ENCODE results near the gene KCNB1. TPM values are rescaled to one million over a fixed set of nuclear protein-coding genes. Genes with fewer than 3 reads are reported as not detected.

KCNB1 gene
- polyA plus RNA-seq, 1 donor, result 2.4 TPM

DNA sequence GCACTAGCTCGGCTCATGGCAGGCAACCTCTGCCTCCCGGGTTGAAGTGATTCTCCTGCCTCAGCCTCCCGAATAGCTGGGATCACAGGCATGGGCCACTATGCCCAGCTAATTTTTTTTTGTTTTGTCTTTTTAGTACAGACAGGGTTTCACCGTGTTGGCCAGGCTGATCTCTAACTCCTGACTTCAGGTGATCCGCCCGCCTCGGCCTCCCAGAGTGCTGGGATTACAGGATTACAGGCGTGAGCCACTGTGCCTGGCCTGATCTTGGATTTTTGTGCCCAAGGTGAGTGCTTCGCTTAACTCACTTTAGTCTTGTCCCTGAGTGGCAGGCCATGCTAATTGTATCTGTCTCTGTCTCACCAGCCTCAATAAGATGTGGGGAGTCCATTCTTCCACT, 78.6 kb downstream of the KCNB1 start:
- no peaks in the 10 kb centered on the region for H3K36me3 ChIP-seq (ENCODE audit: control insufficient read depth, insufficient read depth, low read length)
- no peak overlapping the region for H3K4me3 ChIP-seq (ENCODE audit: low read length)
- WGBS (ENCODE audit: insufficient coverage, low lambda C conversion rate), result no CpG with 5 or more reads among the region's 9 CpGs
- no peak overlapping the region for H3K27ac ChIP-seq (ENCODE audit: low read length)
- no peaks in the 10 kb centered on the region for H3K9me3 ChIP-seq (ENCODE audit: control insufficient read depth, low read depth, low read length)
- H3K4me1 ChIP-seq (ENCODE audit: control insufficient read depth, insufficient read depth, low read length), result no peaks in the 10 kb centered on the region
- DNase-seq, result no peak
- H3K27me3 ChIP-seq (ENCODE audit: control insufficient read depth, insufficient read depth, low read length), result no peaks in the 10 kb centered on the region

DNA sequence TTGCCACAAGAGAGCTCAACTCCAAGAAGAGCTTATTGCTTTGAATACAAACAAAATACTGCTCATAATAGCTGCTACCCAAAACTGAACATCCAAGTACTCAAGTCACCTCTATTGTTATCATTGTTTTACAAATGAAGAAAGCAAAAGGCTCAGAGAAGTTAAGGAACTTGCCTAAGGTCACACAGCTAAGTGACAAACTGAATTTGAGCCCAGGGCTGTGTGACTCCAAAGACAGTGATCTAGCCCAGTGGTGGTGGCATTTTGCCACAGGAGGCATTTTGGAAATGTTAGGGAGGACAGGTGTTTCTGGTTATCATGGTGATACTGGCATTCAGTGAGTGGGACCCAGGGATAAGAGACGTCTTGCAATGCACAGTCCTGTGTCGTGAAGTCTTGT, 79.5 kb downstream of the KCNB1 start:
- no CpG with 5 or more reads among the region's 2 CpGs for WGBS (ENCODE audit: insufficient coverage, low lambda C conversion rate)
- H3K4me1 ChIP-seq (ENCODE audit: control insufficient read depth, insufficient read depth, low read length), result no peaks in the 10 kb centered on the region
- H3K4me3 ChIP-seq (ENCODE audit: low read length), result no peak overlapping the region
- H3K36me3 ChIP-seq (ENCODE audit: control insufficient read depth, insufficient read depth, low read length), result no peaks in the 10 kb centered on the region
- H3K9me3 ChIP-seq (ENCODE audit: control insufficient read depth, low read depth, low read length), result no peaks in the 10 kb centered on the region
- no peak for DNase-seq
- no peak overlapping the region for H3K27ac ChIP-seq (ENCODE audit: low read length)
- H3K27me3 ChIP-seq (ENCODE audit: control insufficient read depth, insufficient read depth, low read length), result no peaks in the 10 kb centered on the region

DNA sequence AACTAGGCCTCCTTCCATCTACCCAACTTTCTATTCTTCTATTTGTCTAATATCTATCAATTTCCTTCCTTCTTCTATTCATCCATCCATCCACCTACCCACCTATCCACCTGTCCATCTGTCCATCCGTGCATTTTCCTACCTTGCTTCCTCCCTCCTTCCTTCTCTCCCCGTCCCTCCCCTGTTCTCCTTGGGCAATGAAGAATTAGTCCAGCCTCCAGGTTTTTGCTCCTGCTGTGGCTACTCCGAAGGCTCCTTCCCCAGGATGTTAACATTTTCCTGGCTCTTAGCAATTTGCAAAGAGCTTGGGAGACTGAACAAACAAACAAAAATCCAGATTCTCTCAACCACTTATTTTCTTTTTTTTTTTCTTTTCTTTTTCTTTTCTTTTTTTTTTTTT, 81.6 kb downstream of the KCNB1 start:
- peak in 1 of 2 donors; percentile 18 for DNase-seq
- WGBS (ENCODE audit: insufficient coverage, low lambda C conversion rate), result 0% methylated on average over 1 of the region's 3 CpGs
- H3K27ac ChIP-seq (ENCODE audit: low read length), result peak overlapping the region; percentile 28

DNA sequence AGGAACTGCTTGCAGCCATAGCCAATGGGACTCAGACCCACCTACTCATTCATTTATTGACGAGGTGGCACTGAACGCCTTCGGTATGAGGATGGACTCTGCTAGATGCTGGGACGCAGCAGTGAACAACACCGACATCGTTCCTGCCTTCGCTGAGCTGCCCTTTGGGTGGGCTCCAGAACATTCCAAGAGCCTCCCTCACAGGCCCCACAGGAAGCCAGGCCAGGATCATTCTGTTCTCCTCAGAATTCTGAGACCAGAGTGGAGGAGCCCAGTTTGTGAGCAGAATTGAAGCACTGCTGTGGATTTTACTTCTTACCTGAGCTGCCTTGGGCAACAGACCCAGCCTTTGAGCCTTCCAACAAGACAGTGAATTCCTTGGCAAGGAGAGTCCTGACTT, 82.1 kb downstream of the KCNB1 start:
- no peak for DNase-seq
- no peaks in the 10 kb centered on the region for H3K4me1 ChIP-seq (ENCODE audit: control insufficient read depth, insufficient read depth, low read length)
- no peak overlapping the region for H3K4me3 ChIP-seq (ENCODE audit: low read length)
- no CpG with 5 or more reads among the region's 7 CpGs for WGBS (ENCODE audit: insufficient coverage, low lambda C conversion rate)
- no peaks in the 10 kb centered on the region for H3K36me3 ChIP-seq (ENCODE audit: control insufficient read depth, insufficient read depth, low read length)
- H3K27ac ChIP-seq (ENCODE audit: low read length), result peak overlapping the region; percentile 28
- H3K9me3 ChIP-seq (ENCODE audit: control insufficient read depth, low read depth, low read length), result no peaks in the 10 kb centered on the region
- no peaks in the 10 kb centered on the region for H3K27me3 ChIP-seq (ENCODE audit: control insufficient read depth, insufficient read depth, low read length)

More for the DNA sequence above, 81.6 kb downstream of the KCNB1 start:
- Histone ChIP-seq H3K36me3 (ENCODE audit: control insufficient read depth, insufficient read depth, low read length) (no peaks in the 10 kb centered on the region), H3K27me3 (ENCODE audit: control insufficient read depth, insufficient read depth, low read length) (no peaks in the 10 kb centered on the region), H3K4me3 (ENCODE audit: low read length) (no peak overlapping the region), H3K9me3 (ENCODE audit: control insufficient read depth, low read depth, low read length) (no peaks in the 10 kb centered on the region), H3K4me1 (ENCODE audit: control insufficient read depth, insufficient read depth, low read length) (no peaks in the 10 kb centered on the region)

DNA sequence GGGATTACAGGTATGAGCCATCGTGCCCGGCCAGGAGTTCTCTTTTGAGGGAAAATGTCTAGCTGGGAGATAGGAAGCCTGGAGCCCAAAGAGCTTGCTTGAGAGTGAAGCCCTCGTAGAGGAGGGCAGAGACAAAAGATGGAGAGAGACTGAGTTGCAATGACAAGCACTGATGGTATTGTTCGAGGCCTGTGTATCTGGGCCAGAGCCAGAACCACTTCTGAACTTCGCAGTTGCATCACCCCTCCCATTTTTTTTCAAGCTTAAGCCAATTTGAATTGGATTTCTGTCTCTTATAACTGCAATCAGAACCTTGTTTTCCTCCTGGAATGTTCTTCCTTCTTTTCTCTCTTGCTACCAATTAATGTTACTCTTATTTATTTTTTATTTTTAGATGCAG, 83.1 kb downstream of the KCNB1 start:
- H3K27me3 ChIP-seq (ENCODE audit: control insufficient read depth, insufficient read depth, low read length), result no peaks in the 10 kb centered on the region
- DNase-seq, result no peak
- H3K4me1 ChIP-seq (ENCODE audit: control insufficient read depth, insufficient read depth, low read length), result no peaks in the 10 kb centered on the region
- 80% methylated on average over 3 of the region's 5 CpGs for WGBS (ENCODE audit: insufficient coverage, low lambda C conversion rate)
- H3K36me3 ChIP-seq (ENCODE audit: control insufficient read depth, insufficient read depth, low read length), result no peaks in the 10 kb centered on the region
- no peak overlapping the region for H3K4me3 ChIP-seq (ENCODE audit: low read length)
- no peaks in the 10 kb centered on the region for H3K9me3 ChIP-seq (ENCODE audit: control insufficient read depth, low read depth, low read length)
- no peak overlapping the region for H3K27ac ChIP-seq (ENCODE audit: low read length)

DNA sequence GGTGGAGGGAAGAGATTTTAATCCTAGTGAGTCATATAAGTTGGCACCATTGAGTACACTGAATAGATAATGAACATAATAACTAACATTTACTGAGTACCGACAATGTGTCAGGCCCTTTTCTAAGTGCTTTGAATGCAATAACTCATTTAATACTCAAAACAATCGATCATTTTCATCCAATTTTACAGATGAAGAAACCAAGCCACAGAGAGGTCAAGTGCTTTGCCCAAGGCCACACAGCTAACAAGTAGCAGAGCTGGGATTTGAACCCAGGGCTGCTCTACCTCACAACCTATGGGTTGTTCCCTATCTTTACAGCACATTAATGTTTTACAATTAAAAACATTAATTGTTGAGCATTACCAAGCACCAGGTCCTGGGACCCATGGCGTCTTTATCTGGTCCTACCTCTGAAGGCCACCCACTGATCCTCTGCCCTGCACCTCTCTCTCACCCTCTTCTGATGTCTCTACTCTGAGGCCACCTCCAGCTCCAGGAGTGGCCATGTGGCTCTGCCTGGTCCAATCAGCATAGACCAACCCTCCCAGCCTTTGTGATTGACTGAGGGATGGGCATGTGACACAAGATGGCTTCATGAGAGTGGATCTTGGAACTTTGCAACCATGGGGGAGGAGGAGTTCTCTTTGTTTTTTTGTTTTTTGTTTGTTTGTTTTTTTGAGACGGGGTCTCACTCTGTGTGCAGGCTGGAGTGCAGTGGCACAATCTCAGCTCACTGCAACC, 83.9 kb downstream of the KCNB1 start:
- H3K9me3 ChIP-seq (ENCODE audit: control insufficient read depth, low read depth, low read length), result no peaks in the 10 kb centered on the region
- H3K27ac ChIP-seq (ENCODE audit: low read length), result no peak overlapping the region
- H3K4me1 ChIP-seq (ENCODE audit: control insufficient read depth, insufficient read depth, low read length), result no peaks in the 10 kb centered on the region
- no peak for DNase-seq
- H3K4me3 ChIP-seq (ENCODE audit: low read length), result no peak overlapping the region
- H3K27me3 ChIP-seq (ENCODE audit: control insufficient read depth, insufficient read depth, low read length), result no peaks in the 10 kb centered on the region
- no CpG with 5 or more reads among the region's 4 CpGs for WGBS (ENCODE audit: insufficient coverage, low lambda C conversion rate)
- H3K36me3 ChIP-seq (ENCODE audit: control insufficient read depth, insufficient read depth, low read length), result no peaks in the 10 kb centered on the region

DNA sequence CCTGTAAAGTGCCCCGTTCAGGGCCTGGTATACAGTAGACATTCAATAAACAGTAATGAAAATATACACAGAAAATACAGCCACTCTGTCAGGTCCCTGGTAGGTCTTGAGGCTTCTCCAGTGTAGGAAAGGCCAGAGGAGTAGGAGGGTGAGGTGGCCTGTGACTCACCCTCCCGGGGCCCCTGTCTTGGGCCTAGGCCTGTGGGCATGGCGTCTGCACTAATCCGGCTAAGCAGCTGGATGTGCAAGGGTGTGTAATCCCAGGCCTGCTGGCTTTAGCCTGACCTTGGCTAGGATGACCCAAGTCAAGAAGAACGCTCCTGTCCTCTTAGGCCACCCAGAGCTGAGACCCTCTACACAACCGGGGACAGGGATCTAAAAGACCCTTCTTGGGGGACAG, 84.9 kb downstream of the KCNB1 start:
- no peaks in the 10 kb centered on the region for H3K27me3 ChIP-seq (ENCODE audit: control insufficient read depth, insufficient read depth, low read length)
- no peaks in the 10 kb centered on the region for H3K4me1 ChIP-seq (ENCODE audit: control insufficient read depth, insufficient read depth, low read length)
- no peak for DNase-seq
- no CpG with 5 or more reads among the region's 6 CpGs for WGBS (ENCODE audit: insufficient coverage, low lambda C conversion rate)
- no peaks in the 10 kb centered on the region for H3K36me3 ChIP-seq (ENCODE audit: control insufficient read depth, insufficient read depth, low read length)
- no peaks in the 10 kb centered on the region for H3K9me3 ChIP-seq (ENCODE audit: control insufficient read depth, low read depth, low read length)
- H3K4me3 ChIP-seq (ENCODE audit: low read length), result no peak overlapping the region
- no peak overlapping the region for H3K27ac ChIP-seq (ENCODE audit: low read length)

DNA sequence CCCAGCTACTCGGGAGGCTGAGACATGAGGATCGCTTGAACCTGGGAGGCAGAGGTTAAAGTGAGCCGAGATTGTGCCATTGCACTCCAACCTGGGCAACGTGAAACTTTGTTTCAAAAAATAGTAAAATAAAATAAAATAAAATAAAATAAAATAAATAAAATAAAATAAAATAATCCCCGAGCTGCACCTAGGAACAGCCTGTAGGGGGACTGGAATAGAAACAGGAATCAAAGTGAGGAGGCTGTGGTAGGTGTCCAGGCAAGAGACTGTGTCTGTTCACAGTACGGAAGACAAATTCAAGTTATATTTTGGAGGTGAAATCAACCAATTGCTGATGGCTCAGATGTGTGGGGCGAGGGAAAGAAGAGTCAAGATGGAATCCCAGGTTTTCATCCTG, 86.2 kb downstream of the KCNB1 start:
- DNase-seq, result no peak
- Histone ChIP-seq H3K9me3 (ENCODE audit: control insufficient read depth, low read depth, low read length) (no peaks in the 10 kb centered on the region), H3K36me3 (ENCODE audit: control insufficient read depth, insufficient read depth, low read length) (no peaks in the 10 kb centered on the region), H3K27me3 (ENCODE audit: control insufficient read depth, insufficient read depth, low read length) (peaks cover 5% of the 10 kb centered on the region), H3K4me3 (ENCODE audit: low read length) (no peak overlapping the region), H3K27ac (ENCODE audit: low read length) (no peak overlapping the region), H3K4me1 (ENCODE audit: control insufficient read depth, insufficient read depth, low read length) (no peaks in the 10 kb centered on the region)
- 94% methylated on average over 2 of the region's 7 CpGs for WGBS (ENCODE audit: insufficient coverage, low lambda C conversion rate)

DNA sequence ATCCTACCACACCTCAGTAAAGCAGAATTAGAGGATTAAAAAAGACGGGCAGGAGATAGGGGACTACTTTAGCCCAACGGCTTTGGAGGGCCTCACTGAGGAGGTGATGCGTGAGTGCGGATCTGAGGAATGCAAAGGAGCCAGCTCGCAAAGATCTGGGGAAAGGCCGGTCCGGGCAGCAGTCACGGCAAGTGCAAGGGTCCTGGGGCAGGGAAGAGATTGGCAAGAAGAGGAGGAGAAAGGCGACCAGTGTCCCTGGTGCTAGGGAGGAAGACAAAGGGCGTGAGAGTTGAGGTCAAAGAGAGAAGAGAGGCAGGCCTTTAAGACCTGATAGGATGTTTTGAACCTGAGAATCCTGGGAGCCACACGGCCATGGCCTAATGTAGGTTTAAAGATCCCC, 86.8 kb downstream of the KCNB1 start:
- Histone ChIP-seq H3K4me3 (ENCODE audit: low read length) (no peak overlapping the region), H3K27ac (ENCODE audit: low read length) (peak overlapping the region; percentile 58), H3K9me3 (ENCODE audit: control insufficient read depth, low read depth, low read length) (no peaks in the 10 kb centered on the region), H3K27me3 (ENCODE audit: control insufficient read depth, insufficient read depth, low read length) (peaks cover 5% of the 10 kb centered on the region), H3K4me1 (ENCODE audit: control insufficient read depth, insufficient read depth, low read length) (no peaks in the 10 kb centered on the region), H3K36me3 (ENCODE audit: control insufficient read depth, insufficient read depth, low read length) (no peaks in the 10 kb centered on the region)
- 80% methylated on average over 1 of the region's 11 CpGs for WGBS (ENCODE audit: insufficient coverage, low lambda C conversion rate)
- no peak for DNase-seq

DNA sequence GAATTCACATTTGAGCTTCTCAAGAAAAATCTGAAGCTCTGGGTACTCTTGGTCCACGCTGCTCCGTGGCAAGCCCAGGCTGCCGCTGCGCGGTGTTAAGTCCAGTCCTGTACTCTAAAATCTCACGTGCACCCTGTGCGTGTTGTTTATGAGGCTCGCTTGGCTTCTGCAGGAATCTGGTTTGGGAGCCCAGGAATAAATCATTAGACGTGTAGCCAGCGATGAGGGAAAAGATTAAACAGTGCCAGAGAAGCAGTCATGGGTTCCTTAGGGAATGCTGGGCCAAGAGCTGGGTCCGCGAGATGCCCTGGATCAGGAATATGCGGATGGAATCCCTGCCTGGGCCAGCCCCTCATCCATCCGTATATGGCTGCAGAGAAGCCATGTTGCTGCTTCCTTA, 87.3 kb downstream of the KCNB1 start:
- H3K4me1 ChIP-seq (ENCODE audit: control insufficient read depth, insufficient read depth, low read length), result no peaks in the 10 kb centered on the region
- WGBS (ENCODE audit: insufficient coverage, low lambda C conversion rate), result 53% methylated on average over 3 of the region's 14 CpGs
- peaks cover 5% of the 10 kb centered on the region for H3K27me3 ChIP-seq (ENCODE audit: control insufficient read depth, insufficient read depth, low read length)

DNA sequence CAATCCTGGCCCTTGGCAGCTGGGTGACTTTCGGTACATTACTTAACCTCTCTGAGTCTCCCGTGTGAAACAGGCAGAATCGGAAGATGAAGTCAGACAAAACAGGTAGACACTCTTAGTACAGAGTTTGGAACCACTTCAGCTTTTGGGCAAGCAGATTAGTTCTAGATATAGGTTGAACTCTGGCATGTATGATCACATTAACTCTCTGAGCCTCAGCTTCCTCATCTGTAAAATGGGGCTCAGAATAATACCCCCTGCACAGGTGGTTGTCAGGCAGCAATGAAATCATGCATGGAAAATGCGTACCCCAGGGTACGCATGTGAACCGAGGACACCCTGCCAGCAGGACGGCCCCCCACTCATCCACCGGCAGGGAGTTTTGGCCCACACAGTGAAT, 87.7 kb downstream of the KCNB1 start:
- no CpG with 5 or more reads among the region's 8 CpGs for WGBS (ENCODE audit: insufficient coverage, low lambda C conversion rate)
- no peak for DNase-seq

More for the DNA sequence above, 87.3 kb downstream of the KCNB1 start:
- H3K27ac ChIP-seq (ENCODE audit: low read length), result peak overlapping the region; percentile 58
- no peaks in the 10 kb centered on the region for H3K9me3 ChIP-seq (ENCODE audit: control insufficient read depth, low read depth, low read length)
- H3K36me3 ChIP-seq (ENCODE audit: control insufficient read depth, insufficient read depth, low read length), result no peaks in the 10 kb centered on the region
- no peak overlapping the region for H3K4me3 ChIP-seq (ENCODE audit: low read length)
- peak; percentile 31 to 44 for DNase-seq

More for the DNA sequence above, 87.7 kb downstream of the KCNB1 start:
- Histone ChIP-seq H3K4me3 (ENCODE audit: low read length) (no peak overlapping the region), H3K36me3 (ENCODE audit: control insufficient read depth, insufficient read depth, low read length) (no peaks in the 10 kb centered on the region), H3K27ac (ENCODE audit: low read length) (peak overlapping the region; percentile 1), H3K27me3 (ENCODE audit: control insufficient read depth, insufficient read depth, low read length) (peaks cover 5% of the 10 kb centered on the region), H3K4me1 (ENCODE audit: control insufficient read depth, insufficient read depth, low read length) (no peaks in the 10 kb centered on the region), H3K9me3 (ENCODE audit: control insufficient read depth, low read depth, low read length) (no peaks in the 10 kb centered on the region)
